Measurements from ENCODE around the gene ESYT1.

The ESYT1 gene

GRCh38 chr12:56189918-56190694, 62.0 kb downstream of the ESYT1 start:
- peak; percentile 100 for DNase-seq

- DNase-seq: no peak
Measured at GRCh38 chr12:56190695-56191155, 62.7 kb downstream of the ESYT1 start.

GRCh38 chr12:56192582-56192981, 64.5 kb downstream of the ESYT1 start:
- no peak for DNase-seq

GRCh38 chr12:56193025-56193578, 65.0 kb downstream of the ESYT1 start:
- peak; percentile 70 for DNase-seq

All from activated CD8-positive, alpha-beta memory T cell treated with anti-CD3 and anti-CD28 coated beads, Interleukin-2, amount 50 U/mL, for 48 hours (primary cell).